A172 (cell line): ENCODE measurements around the gene ERCC2. TPM values are rescaled to one million over a fixed set of nuclear protein-coding genes. Genes with fewer than 3 reads are reported as not detected.

Source experiments
- DNase-seq: peaks from one replicate; pipeline ENCODE4 v3.0.0-alpha.2; 2015; ENCODE audit warnings: low spot score
- total RNA-seq: library from RNA; depleted of rRNA; stranded (reverse); fragments of >200 nt; shearing (Covaris generic); gene quantifications from 2 replicates; pipeline ENCODE4 v1.2.3, GENCODE V29; 2014

ERCC2 gene
- total RNA-seq, 1 experiment from 2014 or later, result 19.5 TPM

DNA sequence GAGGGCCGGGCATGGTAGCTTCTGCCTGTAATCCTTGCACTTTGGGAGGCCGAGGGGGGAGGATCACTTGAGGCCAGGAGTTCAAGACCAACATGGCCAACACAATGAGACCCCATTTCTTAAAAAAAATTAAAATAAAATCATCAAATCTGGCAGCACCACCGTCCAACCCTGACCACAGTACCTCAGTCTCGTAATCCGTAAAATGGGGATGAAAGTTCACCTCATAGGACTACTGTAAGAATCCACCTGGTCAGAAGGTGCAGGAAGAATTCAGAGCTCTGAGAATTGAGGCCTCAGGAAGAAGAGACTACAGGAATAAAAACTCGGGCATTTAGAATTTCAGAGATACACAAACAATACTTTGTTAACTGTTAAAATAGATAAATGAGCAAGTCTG lies 31.4 kb upstream of the ERCC2 start:
- DNase-seq, result no peak

DNA sequence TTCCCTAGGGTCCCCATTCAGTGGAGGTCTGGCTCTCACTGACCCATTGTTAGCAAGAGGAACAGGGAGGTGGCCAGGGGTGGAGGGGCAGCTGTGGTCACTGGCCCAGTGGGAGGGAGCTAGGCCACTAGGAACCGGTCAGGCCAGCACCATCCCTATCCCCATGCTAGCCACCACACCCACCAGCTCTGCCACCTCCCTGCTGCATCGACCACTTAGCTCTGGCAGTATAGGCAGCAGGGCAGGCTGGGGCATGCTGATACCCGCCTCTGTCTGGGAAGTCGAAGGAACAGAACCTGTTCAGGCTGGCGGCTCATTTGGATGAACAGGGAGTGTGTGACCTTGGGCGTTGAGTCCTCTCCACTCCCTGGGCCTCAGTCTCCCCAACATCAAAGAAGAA lies 29.8 kb upstream of the ERCC2 start:
- DNase-seq, result no peak

DNA sequence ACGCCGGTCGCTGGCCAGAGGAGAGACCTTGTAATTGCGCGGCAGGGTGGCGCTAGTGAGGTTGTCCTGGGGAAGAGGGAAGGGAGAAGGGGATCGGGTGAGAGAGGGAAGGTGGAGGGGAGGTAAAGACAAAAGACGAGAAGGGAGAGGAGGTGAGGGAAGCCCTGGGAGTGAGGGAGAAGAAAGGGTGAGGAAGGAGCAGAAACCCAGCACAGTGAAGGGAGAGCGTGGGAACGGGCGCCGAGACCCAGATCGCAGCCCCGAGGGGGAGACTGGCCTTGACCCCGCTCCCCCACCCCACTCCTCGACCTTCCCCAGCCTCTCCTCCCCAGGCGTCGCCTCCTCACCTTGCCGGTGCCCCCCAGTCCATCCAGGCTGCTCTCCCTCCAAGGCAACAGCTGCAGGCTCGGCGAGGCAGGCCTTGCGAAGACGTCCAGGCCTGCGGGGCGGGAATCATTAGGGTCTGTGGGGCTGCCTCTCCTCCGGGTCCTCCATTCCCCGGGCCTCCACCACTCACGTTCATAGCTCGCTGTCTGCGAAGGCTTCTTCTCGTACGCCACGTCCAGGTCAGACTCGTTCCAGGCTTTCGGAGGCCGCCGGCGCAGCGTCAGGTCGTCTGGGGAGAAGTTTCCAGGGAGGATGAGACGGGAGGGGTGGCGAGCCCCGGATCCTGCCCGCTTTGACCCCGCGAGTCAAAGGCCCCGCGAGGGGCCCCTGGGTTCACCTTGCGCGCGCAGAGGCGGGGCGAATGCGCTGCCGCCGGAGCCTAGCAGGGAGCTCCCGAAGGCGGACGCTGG lies 25.6 kb upstream of the ERCC2 start:
- no peak for DNase-seq

DNA sequence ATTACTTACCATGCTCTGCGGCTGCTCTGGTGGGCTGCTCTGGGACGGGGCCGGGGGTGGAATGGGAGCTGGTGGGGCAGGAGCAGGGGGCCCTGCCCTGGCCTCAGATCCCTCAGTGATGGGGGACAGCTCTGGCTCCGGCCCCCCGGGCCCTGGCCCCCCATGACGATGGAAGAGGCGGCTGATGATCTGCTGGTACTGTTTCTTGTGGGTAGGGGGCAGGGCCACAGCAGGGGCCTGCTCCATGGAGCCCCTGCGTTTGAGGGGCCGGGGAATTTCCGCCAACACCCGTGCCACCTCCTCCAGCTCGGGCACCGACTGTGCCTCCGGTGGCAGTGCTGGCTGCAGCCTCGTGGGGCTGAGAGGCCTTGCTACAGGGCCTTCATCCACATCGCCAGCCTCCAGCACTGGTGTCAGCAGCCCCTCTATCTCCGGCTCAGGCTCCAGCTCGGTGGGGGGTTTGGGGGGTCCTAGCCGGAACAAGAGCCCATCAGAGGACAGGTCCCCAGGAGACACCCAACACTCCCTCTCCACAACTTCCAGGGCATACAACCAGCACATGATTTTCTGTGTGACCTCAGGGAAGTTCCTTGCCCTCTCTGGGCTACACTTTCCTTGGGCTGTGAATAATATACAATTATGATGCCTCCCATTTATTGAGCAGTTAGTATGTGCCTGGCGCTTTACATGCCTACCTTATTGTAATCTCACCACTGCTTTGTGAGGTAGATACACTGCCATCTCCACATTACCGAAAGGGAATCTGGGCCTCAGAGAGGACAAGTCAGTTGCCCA lies 21.7 kb upstream of the ERCC2 start:
- no peak for DNase-seq

DNA sequence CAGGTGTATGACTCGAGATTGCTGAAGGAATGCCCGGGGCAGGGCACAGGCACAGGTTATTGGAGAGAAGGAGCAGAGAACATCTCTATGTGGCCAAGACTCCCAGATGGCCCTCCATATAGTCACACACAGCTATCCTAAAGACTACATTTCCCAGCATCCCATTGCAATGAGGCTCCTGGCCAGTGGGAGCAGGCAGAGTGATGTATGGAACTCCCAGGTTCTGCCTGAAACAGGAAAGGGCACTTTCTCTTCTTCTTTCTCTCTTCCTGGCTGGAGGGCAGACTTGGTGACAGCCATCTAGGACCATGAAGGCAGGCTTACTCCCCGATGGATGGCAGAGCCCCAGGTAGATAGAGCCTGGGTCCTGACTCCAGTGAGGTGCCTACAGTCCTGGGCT lies 21.0 kb upstream of the ERCC2 start:
- DNase-seq, result no peak

DNA sequence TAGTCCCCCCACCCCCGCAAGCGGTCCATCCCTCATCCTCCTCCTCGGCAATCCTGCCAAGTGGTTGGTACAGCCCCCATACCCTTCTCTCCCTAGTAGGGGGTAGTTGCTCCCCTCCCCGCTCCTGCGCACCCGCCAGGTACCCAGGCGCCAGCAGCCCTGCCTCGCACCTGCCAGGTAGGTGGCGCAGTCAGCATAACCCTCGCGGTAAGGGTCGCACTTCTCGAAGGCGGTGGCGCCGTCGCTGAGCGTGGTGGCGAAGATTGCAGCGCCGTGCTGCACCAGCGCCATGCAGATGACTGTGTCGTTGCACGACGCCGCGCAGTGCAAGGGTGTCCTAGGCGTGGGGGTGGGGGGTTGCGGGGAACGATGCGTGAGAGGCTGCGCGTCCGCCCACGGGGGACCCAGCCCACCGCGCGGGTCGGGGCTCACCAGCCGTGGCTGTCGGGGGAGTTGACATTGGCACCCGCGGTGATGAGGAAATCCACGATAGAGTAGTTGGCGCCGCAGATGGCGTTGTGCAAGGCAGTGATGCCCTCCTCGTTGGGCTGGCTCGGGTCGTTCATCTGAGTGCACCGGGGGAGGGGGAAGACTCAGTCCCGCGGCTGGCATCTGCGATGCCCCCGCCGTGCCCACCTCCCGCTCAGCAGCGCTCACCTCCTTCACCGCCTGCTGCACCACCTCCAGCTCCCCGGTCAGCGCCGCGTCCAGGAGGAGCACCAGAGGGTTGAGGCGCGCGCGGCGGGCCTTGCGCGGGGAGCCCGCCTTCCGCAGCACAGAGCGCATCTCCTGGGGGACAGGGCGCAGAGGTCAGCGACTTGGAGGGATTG lies 15.2 kb upstream of the ERCC2 start:
- DNase-seq, result no peak

DNA sequence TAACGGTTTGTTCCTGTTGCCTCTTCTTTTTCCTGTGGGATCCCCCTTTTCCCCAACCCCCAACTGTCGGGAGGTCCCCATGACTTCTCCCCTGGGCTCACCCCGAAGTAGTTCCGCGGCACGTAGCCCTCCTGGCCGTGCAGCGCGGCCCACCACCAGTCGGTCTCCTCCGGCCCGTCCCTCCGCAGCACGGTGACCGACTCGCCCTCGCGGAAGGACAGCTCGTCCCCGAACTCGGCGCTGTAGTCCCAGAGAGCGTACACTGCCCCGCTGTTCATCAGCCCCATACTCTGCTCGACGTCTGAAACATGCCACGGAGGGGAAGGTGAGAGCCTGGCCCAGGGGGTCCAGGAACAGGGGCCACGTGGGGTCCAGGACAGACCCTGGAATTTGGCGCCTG lies 12.1 kb upstream of the ERCC2 start:
- no peak for DNase-seq

DNA sequence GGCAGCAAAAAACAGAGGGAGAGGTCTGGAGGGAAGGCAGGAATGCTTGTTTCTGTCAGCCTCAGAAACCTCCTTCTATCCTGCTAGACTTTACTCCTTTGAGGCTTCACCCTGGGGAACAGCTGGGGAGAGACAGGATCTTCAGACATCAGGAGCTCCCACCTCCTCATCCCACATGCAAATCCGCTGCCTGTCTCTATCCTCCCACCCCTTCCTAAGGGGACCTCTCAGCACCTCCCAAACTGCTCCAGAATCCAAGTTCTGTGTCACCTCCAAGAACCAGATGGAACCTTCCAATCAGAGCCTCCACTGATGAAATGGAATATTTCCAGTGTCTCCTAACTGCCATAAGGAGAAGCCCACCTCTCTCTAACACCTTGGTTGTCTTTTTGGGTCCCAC lies 9.7 kb upstream of the ERCC2 start:
- DNase-seq, result no peak

DNA sequence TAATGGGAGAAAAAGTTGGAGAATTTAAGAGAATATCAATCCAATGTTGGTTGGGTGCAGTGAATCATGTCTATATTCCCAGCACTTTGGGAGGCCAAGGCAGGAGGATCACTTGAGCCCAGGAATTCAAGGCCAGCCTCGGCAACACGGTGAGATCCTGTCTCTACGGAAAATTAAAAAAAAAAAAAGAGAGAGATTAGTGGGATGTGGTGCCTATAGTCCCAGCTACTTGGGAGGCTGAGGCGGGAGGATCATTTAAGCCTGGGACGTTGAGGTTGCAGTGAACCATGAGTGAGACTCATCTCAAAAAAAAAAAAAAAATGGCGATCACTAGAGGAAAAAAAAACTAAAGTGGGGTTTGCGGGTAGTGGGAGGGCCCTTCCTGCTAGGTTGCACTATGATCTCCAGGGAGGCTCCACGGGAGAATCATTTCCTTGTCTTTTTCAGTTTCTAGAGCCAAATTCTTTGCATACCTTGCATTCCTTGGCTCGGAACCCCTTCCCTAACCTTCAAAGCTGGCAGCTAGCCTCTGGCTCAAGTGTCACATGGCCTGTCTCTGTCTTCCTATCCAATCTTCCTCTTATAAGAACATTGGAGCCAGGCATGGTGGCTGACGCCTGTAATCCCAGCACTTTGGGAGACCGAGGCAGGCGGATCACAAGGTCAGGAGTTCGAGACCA lies 5.8 kb upstream of the ERCC2 start:
- DNase-seq, result peak; percentile 95

DNA sequence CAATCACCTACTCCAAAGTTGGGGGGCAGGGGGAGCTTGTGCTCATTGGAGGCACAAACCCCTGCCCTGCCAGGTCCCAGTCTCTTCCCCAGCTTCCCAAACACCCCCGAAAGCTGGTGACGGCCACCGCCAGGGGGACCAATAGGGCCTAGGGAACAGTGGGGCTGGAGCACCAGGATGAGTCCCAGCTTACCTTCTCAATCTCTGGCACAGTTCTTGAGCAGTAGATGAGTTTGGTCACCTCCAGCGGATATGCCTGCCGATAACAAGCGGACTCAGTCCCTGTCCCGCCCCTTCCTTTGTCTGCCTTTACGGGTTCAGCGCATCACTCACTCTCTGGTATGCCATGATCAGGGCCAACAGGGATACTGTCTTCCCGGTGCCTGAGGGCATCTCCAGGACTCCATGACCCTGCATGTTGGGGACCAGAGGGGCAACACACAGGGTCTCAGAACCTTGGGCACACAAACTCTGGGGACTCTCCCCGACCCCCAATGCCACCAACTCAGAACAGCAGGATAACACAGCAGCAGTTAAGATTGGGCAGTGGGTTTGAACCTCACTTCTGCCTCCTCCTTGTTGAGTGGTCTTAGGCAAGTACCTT lies 1.5 kb downstream of the ERCC2 start:
- DNase-seq, result no peak

DNA sequence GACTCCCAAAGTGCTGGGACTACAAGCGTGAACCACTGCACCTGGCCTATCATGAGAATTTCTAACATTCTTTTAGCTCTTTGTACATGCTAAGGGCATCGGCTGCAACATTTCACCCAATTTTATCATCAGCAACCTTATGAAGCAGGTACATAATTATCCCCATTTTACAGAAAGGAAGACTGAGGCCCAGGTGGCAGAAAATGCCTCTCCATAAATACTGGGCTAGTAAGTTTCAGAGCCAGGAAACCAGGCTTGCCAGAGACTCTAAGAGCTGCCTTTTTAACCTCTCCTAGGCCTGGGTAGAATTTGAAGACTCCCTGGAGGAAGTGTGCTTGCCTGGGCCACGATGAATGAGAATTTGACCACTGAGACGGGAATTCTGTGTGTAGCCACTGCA lies 2.2 kb downstream of the ERCC2 start:
- no peak for DNase-seq

DNA sequence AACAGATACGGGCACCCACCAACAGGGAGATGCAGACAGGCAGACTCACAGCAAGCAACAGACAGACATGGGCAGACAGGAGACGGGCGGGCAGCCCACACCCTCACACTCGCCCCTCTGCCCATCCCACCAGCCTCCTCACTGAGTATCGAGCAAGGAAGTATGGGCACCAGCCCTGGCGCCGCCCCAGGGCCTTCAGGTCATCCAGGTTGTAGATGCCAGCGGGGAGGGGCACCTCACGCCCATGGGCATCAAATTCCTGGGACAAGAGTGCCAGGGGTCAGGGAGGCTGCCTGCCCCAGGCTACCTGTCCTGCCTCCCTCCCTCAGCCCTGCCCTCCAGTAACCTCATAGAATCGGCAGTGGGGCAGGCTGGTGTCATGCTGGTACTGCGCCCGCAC lies 5.7 kb downstream of the ERCC2 start:
- no peak for DNase-seq

DNA sequence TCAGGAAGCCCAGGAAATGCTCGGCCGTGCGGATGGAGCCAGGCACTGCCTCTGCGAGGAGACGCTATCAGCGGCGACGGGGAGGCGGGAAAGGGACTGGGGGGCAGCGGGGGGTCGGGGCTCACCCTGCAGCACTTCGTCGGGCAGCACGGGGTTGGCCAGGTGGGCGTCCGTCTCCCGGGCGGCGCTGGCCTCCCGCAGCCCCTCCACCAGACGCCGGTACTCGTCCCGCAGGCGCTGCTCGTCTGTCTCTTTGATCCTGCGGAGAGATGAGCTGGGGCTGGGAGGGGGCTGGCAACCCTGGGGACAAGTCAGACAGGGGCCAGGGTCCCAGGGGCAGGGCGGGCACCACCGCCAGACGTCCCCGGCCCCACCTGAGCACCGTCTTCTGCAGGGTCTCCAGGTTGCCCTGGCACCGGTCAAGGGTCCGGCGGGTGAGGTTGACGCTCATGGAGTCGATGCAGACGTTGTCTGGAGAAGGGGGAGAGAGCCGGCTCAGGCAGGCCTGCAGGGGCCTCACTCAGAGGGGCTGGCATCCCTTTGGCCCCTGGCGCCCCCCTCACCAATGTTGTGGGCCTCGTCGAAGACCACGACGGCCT lies 6.4 kb downstream of the ERCC2 start:
- no peak for DNase-seq

DNA sequence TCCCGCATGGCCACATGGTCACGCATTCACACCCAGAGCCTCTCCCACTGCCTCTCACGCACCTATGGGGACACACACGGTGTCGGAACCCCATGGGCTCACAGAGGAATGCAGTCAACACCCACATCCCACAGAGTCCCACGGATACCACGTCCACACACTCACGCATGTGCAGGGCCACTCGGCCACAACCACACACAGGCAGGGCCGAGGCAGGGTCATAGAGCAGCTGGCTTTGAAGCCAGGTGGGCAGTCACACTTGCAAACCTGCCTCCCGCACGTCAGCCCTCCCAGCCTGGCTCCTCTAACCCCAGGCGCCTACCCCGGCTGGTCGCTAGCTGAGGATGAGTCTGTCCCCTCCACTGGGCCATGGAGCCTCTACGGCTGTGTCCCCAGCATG lies 8.1 kb downstream of the ERCC2 start:
- no peak for DNase-seq

DNA sequence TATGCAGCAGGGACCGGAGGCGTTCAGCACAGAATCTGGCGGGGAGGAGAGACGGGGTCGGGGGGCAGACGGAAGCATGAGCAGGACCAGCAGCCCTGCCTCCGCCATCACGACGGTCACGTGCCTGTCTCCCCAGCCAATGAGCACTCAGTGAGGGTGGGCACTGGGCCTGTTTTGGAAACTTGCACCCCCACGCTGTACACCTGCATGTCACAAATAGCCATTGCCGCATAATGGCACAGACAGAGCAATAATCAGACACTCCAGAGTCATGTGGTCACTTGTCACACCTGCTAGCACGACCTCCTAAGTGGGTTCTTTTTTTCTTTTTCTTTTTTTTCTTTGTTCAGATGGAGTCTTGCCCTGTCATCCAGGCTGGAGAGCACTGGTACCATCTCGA lies 8.8 kb downstream of the ERCC2 start:
- no peak for DNase-seq

DNA sequence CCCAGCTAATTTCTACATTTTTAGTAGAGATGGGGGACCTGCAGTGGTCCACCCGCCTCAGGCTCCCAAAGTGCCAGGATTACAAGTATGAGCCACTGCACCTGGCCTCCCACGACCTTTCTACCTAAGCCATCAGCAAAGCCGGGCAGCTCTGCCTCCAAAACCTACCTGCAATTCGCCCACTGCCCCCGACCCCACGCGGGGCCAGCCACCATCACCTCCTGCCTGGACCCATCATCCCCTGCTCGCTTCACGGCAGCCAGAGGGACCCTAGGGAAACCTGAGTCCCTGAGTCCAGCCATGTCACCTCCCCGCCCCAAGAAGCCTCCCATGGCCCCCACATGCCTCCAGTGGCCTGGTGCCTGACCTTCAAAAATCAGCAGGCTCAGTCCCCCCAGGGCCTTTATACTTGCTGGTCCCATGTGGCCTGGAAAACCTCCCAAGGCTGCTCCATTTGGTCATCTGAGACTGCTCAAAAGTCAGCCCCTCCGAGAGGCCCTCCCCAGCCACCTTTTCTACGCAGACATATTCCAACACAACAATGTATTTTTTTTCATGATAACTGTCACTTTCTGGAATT lies 12.1 kb downstream of the ERCC2 start:
- no peak for DNase-seq

DNA sequence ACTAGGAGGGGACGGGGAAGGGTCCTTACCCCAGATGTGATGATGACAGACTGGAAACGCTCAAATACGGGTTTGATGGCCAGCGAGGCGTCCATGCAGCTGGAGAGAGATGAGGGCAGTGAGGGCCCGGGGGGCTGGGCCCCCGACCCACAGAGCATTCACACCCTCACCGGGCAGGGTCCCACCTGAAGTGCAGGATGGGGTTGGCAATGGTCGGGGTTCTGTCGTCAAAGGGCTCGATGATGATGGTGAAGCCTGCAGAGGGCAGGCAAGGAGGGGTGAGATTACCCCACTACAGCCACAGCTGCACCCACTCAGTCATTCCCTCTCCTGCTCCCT lies 13.0 kb downstream of the ERCC2 start:
- DNase-seq, result no peak

DNA sequence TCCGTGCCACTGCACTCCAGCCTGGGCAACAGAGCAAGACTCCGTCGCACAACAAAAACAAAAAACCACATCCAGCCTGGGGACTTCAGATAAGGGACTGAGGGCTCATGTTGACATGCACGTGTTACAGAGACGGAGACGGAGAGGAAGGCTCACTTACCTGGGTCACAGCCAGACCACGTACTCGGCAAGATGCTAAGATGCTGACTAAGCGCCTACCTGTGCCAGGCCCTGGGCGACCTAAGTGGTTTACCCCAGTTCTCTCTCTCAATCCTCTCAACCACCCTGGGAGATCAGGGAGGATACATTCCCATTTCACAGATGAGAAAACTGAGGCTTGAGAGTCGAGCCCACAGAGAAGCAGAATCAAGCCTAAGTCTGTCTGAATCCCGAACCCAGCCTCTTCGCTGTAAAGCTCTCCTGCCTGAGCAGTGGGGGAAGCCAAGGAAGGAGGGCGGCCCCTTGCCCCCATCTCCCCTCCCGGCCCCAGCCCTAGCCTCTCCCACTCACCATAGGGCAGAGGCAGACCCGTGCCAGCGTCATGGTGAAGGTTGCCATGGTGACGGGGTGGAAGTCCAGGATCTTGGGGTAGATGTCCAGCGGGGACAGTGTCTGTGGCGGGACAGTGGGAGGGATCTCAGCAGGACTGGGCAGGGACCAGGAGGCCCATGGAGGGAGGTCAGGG lies 13.5 kb downstream of the ERCC2 start:
- DNase-seq, result no peak

DNA sequence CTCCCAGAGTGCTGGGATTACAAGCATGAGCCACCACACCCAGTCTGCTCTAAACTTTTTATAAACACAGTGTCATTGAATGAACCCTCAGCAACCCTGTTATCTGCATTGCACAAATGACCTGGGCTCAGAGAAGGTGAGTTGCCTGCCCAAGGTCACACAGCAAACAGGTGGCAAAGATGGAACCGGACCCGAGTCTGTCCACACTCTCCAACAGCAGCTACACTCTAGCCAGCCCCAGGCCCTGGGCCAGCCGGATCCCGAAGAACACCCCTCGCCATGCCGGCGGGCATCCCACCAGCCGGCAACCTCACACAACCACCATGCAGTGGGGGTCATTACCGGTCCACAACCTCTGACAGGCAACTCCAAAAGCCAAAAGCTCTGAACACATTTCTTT lies 14.5 kb downstream of the ERCC2 start:
- no peak for DNase-seq

DNA sequence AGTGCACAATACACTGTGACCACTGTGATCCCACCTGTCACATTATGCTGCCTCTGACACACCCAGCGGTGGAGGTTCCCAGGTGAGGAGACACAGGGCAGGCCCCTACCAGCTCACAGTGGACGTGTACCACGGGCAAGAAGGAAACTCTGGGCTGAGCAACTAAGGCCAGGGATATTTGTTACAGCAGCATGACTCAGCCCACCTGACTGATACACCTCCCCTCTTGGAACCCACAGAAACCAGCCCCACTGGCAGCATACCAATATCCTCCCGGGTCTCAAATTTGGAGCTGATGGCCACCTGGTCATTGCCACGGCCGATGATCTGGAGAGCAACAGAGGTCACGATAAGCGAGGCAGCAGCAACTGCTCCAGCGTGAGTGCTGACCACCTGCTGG lies 15.0 kb downstream of the ERCC2 start:
- no peak for DNase-seq
